Measurements from ENCODE around the gene MMD.

MMD gene

DNA sequence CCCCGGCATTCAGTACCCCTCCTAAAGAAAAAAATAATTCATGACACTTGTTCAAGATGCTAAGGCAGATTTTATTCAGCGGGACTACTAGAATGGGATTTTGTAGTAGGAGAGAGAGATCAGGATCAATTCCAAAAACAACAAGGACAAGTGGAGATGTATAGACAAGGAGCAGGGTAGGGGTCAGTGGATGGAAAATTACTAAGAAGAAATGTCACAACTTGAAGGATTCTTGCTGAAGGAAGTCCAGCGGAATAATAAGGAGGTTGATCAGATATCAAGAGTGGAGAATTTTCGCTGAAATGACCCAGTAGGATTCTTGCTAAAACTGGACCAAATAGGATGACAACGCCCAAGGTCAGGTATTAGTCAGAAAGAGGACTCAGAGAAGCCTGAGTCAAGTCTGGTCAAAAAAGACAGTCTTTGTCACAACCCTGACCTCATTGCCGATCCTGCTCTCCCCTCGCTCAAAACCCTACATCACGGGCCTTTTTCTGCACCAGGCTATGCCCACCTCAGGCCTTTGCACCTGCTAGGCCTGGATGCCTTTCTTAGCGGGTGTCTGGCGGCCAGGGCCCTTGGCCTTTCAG is 36.9 kb downstream of the MMD start:
- TF ChIP-seq PAX5 (IDR thresholded peaks at IDR 0.05; ENCODE audit: insufficient read depth, low read length, severe bottlenecking) (no peak), POU2F2 (IDR thresholded peaks at IDR 0.05; ENCODE audit: low read depth, low read length) (no peak), SPI1 (IDR thresholded peaks at IDR 0.05; ENCODE audit: low read depth, low read length) (no peak)
- DNase-seq (ENCODE audit: insufficient read length, low spot score) = no peak
- FAIRE-seq = no peak

DNA sequence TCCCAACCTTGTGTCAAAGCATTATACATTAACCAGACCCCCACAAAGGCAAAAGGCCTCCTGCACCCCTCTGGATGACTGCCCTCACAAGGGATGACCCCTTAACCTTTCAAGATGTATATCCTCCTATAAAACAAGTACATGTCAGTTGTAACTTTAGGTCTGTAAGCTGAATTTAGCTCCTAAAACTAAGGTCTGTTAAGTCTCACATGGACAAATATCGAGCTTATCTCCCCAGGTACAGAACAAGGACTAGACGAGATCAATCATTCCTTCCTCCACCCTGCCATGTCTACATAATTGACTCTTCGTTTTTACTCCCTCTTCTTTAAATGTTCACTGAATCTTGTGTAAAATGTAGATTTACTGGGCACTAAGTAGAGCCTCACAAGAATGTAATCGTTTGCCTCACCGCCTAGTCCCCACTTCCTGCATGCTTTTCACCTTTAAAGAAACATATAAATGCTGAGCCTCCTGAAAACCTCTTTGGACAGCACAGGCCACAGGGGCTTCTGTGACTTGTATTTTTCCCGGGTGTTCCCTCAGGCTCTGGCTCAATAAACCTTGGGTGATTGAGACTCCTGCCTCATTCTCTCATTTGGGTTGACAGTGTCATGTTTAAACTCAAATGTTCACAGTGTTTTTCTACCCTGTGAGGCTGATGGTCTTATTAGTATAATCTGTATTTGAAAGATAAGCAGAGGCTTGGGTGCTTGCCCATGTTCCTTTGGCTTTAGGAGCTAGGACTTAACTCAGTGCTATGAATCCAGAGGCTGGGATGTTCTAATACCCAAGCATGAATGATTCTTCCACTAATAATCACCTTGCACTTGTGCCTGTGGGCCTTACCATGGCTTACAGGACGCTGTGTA is 37.6 kb downstream of the MMD start:
- TF ChIP-seq POLR2A (IDR thresholded peaks at IDR 0.05; ENCODE audit: low read depth, low read length) (no peak), POU2F2 (IDR thresholded peaks at IDR 0.05; ENCODE audit: low read depth, low read length) (no peak)
- FAIRE-seq = no peak
- no peak for DNase-seq (ENCODE audit: insufficient read length, low spot score)

DNA sequence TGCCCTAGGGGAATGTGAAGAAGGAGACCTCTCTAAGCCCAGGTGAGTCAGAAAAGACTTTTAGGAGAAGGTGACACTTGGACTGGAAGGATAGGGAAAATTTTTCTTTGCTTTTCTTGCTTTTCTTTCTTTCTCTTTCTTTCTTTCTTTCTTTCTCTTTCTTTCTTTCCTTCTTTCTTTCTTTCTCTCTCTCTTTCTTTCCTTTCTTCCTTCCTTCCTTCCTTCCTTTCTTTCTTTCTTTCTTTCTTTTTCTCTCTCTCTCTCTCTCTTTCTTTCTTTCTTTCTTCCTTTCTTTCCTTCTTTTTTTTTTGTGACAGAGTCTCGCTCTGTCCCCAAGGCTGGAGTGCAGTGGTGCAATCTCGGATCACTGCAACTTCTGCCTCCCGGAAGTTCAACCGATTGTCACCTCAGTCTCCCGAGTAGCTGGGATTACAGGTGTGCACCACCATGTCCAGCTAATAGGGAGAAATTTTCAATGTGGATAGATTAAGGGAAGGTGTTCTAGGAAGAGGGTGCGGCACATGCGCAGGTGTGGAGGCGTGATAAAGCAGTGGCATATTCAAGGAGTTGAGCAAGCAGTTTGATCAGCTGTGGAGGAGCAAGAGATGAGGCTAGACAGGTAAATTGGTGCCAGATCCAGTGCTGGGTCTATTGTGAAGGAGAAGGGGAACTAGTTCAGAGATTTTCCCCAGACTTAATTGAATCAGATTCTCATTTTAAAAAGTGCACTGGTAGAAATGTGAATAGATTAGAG is 40.4 kb downstream of the MMD start:
- TF ChIP-seq TAF1 (IDR thresholded peaks at IDR 0.05; ENCODE audit: low read depth, low read length) = no peak
- TF ChIP-seq POLR2AphosphoS5 (IDR thresholded peaks at IDR 0.05; ENCODE audit: low read depth, low read length) = no peak
- no peak for TF ChIP-seq POU2F2 (IDR thresholded peaks at IDR 0.05; ENCODE audit: low read depth, low read length)
- TF ChIP-seq SPI1 (IDR thresholded peaks at IDR 0.05; ENCODE audit: low read depth, low read length) = no peak
- no peak for TF ChIP-seq POLR2A (IDR thresholded peaks at IDR 0.05; ENCODE audit: low read depth, low read length)
- no peak for TF ChIP-seq PAX5 (IDR thresholded peaks at IDR 0.05; ENCODE audit: insufficient read depth, low read length, severe bottlenecking)
- DNase-seq (ENCODE audit: insufficient read length, low spot score) (no peak), FAIRE-seq (no peak)

DNA sequence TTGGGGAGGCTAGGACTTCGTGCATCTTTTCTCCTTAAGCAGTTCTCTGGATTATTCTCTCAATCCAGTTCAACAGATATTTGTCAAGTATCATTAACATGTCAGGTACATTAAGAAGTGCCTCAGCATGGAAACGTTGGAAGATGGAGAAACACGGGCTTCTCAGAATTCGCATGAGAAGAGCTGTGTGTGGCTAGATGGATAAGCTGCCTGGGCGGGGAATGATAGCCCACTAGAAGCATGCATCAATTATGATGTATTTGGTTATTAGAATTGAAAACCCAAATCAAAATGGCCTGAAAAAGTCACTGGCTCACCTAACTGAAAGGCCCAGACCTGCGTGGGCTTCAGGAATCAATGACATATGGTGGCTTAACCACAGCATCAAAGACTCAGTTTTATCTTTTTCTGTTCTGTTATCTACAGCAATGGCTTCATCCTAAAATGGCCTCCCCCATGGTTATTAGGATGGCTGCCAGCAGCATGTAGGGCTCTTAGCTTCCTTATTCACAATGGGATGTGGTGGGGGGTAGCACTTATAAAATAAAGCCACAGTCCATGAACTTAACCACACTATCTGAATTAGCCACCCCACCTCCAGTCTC is 43.9 kb downstream of the MMD start:
- no peak for TF ChIP-seq PAX5 (IDR thresholded peaks at IDR 0.05; ENCODE audit: insufficient read depth, low read length, severe bottlenecking)
- no peak for TF ChIP-seq POU2F2 (IDR thresholded peaks at IDR 0.05; ENCODE audit: low read depth, low read length)
- no peak for TF ChIP-seq POLR2AphosphoS5 (IDR thresholded peaks at IDR 0.05; ENCODE audit: low read depth, low read length)
- no peak for TF ChIP-seq POLR2A (IDR thresholded peaks at IDR 0.05; ENCODE audit: low read depth, low read length)
- no peak for TF ChIP-seq TAF1 (IDR thresholded peaks at IDR 0.05; ENCODE audit: low read depth, low read length)
- no peak for TF ChIP-seq SPI1 (IDR thresholded peaks at IDR 0.05; ENCODE audit: low read depth, low read length)
- FAIRE-seq = no peak
- no peak for DNase-seq (ENCODE audit: insufficient read length, low spot score)

DNA sequence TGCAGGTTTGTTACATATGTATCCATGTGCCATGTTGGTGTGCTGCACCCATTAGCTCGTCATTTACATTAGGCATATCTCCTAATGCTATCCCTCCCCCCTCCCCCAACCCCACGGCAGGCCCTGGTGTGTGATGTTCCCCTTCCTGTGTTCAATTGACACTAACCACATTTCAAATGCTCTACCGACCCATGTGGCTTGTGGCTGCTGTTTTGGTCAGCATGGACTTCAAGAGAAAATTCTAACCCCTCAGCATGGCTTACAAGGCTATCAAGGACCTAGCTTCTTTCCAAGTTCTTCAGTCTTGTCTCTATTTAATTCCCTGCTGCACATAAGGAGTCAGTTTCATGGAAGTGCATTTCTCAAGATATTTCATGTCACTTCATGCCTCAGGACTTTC is 52.9 kb downstream of the MMD start:
- no peak for DNase-seq (ENCODE audit: insufficient read length, low spot score)
- TF ChIP-seq POU2F2 (IDR thresholded peaks at IDR 0.05; ENCODE audit: low read depth, low read length) = no peak
- no peak for TF ChIP-seq POLR2AphosphoS5 (IDR thresholded peaks at IDR 0.05; ENCODE audit: low read depth, low read length)
- no peak for TF ChIP-seq PAX5 (IDR thresholded peaks at IDR 0.05; ENCODE audit: insufficient read depth, low read length, severe bottlenecking)
- TF ChIP-seq SPI1 (IDR thresholded peaks at IDR 0.05; ENCODE audit: low read depth, low read length) = no peak
- TF ChIP-seq POLR2A (IDR thresholded peaks at IDR 0.05; ENCODE audit: low read depth, low read length) = no peak
- no peak for TF ChIP-seq TAF1 (IDR thresholded peaks at IDR 0.05; ENCODE audit: low read depth, low read length)
- no peak for FAIRE-seq

DNA sequence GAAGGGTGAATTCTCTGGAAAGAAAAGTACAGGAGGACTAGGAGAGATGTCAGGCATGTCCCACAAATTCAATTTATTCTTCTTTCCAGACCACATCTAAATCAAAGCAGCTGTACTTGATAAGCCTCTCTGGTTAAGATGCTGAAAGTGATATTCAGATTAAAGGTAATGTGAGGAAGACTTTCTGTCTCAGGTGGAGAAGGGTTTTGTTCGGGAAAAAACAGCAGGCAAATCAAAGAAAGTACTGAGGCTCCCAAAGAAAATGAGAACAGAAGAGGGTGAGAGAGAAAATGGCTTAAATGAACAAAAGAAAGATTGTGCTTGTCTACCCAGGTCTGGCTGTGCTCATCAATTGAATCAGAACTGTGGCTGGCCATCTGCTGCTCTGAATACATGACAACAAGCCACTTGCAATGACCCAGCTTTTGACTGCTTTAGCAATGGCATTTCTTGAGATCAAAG is 55.6 kb downstream of the MMD start:
- no peak for DNase-seq (ENCODE audit: insufficient read length, low spot score)
- FAIRE-seq = no peak
- TF ChIP-seq POU2F2 (IDR thresholded peaks at IDR 0.05; ENCODE audit: low read depth, low read length) (no peak), PAX5 (IDR thresholded peaks at IDR 0.05; ENCODE audit: insufficient read depth, low read length, severe bottlenecking) (no peak), POLR2AphosphoS5 (IDR thresholded peaks at IDR 0.05; ENCODE audit: low read depth, low read length) (no peak), POLR2A (IDR thresholded peaks at IDR 0.05; ENCODE audit: low read depth, low read length) (no peak), SPI1 (IDR thresholded peaks at IDR 0.05; ENCODE audit: low read depth, low read length) (no peak), TAF1 (IDR thresholded peaks at IDR 0.05; ENCODE audit: low read depth, low read length) (no peak)

DNA sequence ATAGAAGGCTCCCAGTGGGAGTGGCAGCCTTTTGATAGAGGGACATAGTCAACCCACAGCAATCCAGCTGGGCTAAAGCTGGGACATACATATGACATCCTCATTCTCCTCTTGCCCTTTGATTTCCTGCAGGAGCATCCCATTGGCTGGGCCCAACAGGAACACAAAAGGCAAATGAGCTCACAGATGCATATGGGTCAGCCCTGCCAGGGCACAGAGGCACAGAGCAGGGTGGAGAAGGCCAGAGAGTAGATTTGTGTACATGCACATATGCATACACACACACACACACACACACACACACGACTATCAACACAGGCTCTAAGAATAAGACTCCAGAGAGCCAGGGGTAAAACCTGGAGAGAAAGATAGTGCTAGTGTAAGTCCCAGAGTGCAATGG is 58.6 kb downstream of the MMD start:
- no peak for DNase-seq (ENCODE audit: insufficient read length, low spot score)
- no peak for TF ChIP-seq POU2F2 (IDR thresholded peaks at IDR 0.05; ENCODE audit: low read depth, low read length)
- no peak for TF ChIP-seq PAX5 (IDR thresholded peaks at IDR 0.05; ENCODE audit: insufficient read depth, low read length, severe bottlenecking)
- no peak for FAIRE-seq

DNA sequence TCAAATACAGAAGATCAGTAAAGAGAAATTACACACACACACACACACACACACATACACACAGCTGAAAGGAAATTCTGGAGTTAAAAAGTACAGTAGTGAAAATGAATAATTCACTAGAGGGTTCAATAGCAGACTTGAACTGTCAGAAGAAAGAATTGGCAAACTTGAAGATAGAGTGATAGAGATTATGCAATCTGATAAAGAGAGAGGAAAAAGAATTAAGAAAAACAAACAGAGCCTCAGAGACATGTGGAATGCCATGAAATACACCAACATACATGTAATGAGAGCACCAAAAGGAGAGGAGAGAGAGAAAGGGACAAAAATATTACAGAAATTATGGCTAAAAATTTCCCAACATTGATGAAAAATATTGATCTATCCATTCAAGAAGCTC is 60.7 kb downstream of the MMD start:
- no peak for TF ChIP-seq SPI1 (IDR thresholded peaks at IDR 0.05; ENCODE audit: low read depth, low read length)
- TF ChIP-seq PAX5 (IDR thresholded peaks at IDR 0.05; ENCODE audit: insufficient read depth, low read length, severe bottlenecking) = no peak
- TF ChIP-seq TAF1 (IDR thresholded peaks at IDR 0.05; ENCODE audit: low read depth, low read length) = no peak
- no peak for TF ChIP-seq POU2F2 (IDR thresholded peaks at IDR 0.05; ENCODE audit: low read depth, low read length)
- TF ChIP-seq POLR2AphosphoS5 (IDR thresholded peaks at IDR 0.05; ENCODE audit: low read depth, low read length) = no peak
- no peak for TF ChIP-seq POLR2A (IDR thresholded peaks at IDR 0.05; ENCODE audit: low read depth, low read length)
- DNase-seq (ENCODE audit: insufficient read length, low spot score) (no peak), FAIRE-seq (no peak)
